ENCODE results near the gene SNTG2. TPM values are rescaled to one million over a fixed set of nuclear protein-coding genes. Genes with fewer than 3 reads are reported as not detected.

SNTG2 gene
- total and polyA plus RNA-seq, 4 donors = not detected

- WGBS = 57% methylated on average over 12 of the region's 12 CpGs
- TF ChIP-seq EGR1 (IDR thresholded peaks at IDR 0.05; ENCODE audit: low read depth in 2 of 2) (no peak), HNF4A (conservative IDR thresholded peaks at IDR 0.05) (no peak), HNF4G (IDR thresholded peaks at IDR 0.05) (no peak), REST (IDR thresholded peaks at IDR 0.05) (no peak), ZBTB33 (IDR thresholded peaks at IDR 0.05) (no peak), FOXA1 (IDR thresholded peaks at IDR 0.05) (no peak), JUND (IDR thresholded peaks at IDR 0.05) (no peak), CTCF (IDR thresholded peaks at IDR 0.05; ENCODE audit: low read depth, low read length, missing input control) (no peak), GABPA (IDR thresholded peaks at IDR 0.05 in 1 of 2, conservative IDR thresholded peaks at IDR 0.05 in 1 of 2) (no peak), FOXA2 (IDR thresholded peaks at IDR 0.05) (no peak), MAX (IDR thresholded peaks at IDR 0.05) (no peak), YY1 (IDR thresholded peaks at IDR 0.05) (no peak), RXRA (IDR thresholded peaks at IDR 0.05) (no peak), TAF1 (conservative IDR thresholded peaks at IDR 0.05) (no peak)
- no peak overlapping the region for H3K4me3 ChIP-seq (ENCODE audit: low read depth in 1 of 3, low read length in 3 of 3)
- no peaks in the 10 kb centered on the region for H3K4me1 ChIP-seq (ENCODE audit: control insufficient read depth in 4 of 4, insufficient read depth in 4 of 4, low read length in 3 of 4)
- H3K36me3 ChIP-seq (ENCODE audit: control insufficient read depth in 4 of 4, insufficient read depth in 3 of 4, low read depth in 1 of 4, low read length in 3 of 4) = no peaks in the 10 kb centered on the region
- H3K9me3 ChIP-seq (ENCODE audit: control insufficient read depth in 4 of 4, low read length in 3 of 4) = peaks cover 0 to 4% (median 2%) of the 10 kb centered on the region in 4 donors
- no peak overlapping the region for H3K9ac ChIP-seq (ENCODE audit: low read depth in 1 of 2, low read length in 2 of 2)
- no peak overlapping the region for H3K27ac ChIP-seq (ENCODE audit: low read depth in 1 of 2, low read length in 2 of 2)
- DNase-seq (ENCODE audit: low spot score) = no peak
- no peaks in the 10 kb centered on the region for H3K27me3 ChIP-seq (ENCODE audit: control insufficient read depth in 4 of 4, insufficient read depth in 4 of 4, low read length in 3 of 4)
Observed at GRCh38 chr2:904246-905024, 46.2 kb upstream of the SNTG2 start.
